Epithelial cell of esophagus (primary cell): ENCODE data around the gene FOXRED2.

ENCODE experiments used
- DNase-seq: peaks from one replicate; pipeline ENCODE4 v3.0.0; 2010; ENCODE audit warnings: low read depth
- H3K4me3 ChIP-seq: 2 replicates; pipeline ENCODE4 v1.5.1; 2011; ENCODE audit warnings: mild to moderate bottlenecking, low read length, control low read depth
- TF ChIP-seq, protein P1 (sequence below): IDR thresholded peaks from 2 replicates; pipeline ENCODE4 v1.5.1; 2011; ENCODE audit warnings: low read depth, mild to moderate bottlenecking, low read length, control low read depth, inconsistent platforms; ENCODE audit not compliant: insufficient read depth; ENCODE audit errors: missing control alignments

FOXRED2 gene

DNA sequence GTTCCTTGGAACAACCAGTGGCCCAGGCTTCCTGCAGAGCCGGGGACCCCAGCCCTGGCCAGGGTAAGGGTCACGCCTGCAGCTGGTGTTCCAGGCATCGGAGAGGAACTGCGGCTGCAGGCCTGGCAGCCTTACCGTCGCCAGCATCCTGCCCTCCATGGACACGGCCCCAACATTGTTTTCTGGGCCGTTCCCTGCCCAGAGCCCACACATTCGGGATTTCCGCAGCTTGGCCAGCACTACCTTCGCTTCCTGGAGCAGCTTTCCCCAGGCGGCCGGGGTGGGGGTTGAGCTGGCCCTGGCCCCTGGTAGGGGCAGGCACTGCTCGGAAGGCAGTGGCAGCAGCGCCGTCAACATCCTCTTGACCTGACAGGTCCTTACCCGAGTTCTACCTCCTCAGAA, 43.1 kb downstream of the FOXRED2 start:
- TF ChIP-seq, protein P1, sequence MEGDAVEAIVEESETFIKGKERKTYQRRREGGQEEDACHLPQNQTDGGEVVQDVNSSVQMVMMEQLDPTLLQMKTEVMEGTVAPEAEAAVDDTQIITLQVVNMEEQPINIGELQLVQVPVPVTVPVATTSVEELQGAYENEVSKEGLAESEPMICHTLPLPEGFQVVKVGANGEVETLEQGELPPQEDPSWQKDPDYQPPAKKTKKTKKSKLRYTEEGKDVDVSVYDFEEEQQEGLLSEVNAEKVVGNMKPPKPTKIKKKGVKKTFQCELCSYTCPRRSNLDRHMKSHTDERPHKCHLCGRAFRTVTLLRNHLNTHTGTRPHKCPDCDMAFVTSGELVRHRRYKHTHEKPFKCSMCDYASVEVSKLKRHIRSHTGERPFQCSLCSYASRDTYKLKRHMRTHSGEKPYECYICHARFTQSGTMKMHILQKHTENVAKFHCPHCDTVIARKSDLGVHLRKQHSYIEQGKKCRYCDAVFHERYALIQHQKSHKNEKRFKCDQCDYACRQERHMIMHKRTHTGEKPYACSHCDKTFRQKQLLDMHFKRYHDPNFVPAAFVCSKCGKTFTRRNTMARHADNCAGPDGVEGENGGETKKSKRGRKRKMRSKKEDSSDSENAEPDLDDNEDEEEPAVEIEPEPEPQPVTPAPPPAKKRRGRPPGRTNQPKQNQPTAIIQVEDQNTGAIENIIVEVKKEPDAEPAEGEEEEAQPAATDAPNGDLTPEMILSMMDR: no peak
- H3K4me3 ChIP-seq: no peak overlapping the region
- no peak for DNase-seq

DNA sequence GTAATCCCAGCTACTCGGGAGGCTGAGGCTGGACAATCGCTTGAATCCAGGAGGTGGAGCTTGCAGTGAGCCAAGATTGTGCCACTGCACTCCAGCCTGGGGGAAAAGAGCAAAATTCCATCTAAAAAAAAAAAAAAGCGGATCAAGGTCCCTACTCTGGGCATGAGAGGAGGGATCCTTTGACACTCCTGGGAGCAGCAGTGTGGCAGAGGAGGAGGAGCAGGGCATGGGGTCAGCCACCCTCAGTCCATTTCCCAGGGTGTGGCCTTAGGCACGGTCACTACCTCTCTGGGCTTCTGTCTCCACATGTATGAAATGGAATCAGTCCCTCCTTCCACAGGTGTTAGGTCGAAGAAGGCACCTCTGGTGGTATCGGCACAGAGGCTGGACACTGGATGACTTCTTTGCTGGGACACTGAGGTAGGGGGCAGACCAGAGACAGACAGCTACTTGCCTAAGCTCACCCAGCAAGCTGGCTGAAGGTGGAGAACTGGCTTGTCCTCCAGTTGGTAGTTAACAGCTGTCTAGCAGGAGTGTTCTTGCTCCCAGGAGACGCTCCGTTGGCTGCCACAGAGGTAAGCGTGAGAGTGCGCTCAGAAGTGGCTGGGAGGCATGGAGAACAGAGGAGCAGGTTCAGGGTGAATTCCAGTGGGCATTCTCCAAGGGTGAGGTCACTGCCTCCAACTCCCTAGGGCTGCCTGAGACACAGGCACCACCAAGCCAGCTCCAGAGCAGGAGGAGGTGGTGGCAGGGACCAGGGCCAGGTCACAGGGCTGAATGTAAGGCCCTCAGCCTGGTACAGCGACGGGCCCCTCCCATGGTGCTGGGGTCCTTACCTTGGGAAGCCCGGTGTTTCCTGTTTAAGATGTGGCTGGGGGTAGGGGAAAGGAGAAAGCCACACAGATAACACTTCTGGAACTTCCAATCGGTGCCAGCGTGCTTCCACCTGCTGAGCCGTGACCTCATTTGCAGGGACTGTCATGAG, 44.9 kb downstream of the FOXRED2 start:
- TF ChIP-seq, protein P1: no peak
- DNase-seq: peak; percentile 98

DNA sequence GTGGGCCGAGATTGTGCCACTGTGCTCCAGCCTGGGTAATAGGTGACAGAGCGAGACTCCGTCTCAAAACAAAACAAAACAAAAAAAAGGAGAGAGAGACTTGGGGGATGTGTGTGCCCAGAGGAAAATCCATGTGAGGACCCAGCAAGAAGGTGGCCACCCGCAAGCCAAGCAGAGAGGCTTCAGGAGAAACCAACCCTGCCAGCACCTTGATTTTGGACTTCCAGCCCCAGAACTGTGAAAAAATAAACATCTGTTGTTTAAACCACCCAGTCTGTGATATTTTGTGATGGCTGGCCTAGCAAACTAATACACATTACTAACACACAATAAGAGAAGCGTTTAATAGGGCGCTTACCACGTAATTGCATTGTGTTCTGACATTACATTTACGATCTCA, 46.6 kb downstream of the FOXRED2 start:
- TF ChIP-seq, protein P1: no peak
- no peak for DNase-seq
- H3K4me3 ChIP-seq: no peak overlapping the region

More for the DNA sequence above, 44.9 kb downstream of the FOXRED2 start:
- no peak overlapping the region for H3K4me3 ChIP-seq

DNA sequence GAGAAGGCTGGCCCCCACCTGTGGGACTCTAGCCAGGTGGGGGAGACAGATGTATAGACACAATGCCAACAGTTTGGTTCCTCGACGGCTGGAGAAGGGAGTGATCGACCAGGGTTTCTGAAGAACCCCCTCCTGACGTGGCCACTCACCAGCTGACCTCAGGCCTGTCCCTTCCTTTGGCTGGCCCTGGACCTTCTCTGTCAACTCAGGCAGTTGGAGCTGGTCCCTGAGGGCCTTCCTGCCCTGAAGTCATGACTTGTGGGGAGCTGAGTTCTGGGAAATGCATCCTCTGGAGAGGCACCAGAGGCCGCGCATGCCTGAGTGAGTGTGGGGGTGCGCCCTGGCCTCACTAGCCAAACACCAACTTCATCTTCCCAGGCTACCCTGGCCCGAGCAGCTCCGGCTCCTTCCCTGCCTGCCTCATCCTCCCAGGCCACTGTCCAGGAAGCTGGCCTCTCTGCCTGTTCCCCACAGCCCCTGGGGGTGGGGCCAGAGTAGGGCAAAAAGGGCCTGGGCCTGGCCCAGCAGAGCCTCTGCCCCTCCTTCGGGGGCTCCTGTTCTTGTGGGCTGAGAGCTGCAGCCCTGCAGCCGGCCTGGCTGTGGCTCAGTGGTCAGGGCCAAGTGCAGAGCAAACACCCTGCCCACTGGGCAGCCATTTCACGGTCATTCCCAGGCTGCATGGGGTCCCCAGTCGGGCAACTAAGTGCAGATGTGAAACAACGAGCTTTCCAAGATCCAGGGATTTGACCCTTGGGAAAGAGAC, 49.0 kb downstream of the FOXRED2 start:
- DNase-seq: no peak
- H3K4me3 ChIP-seq: no peak overlapping the region
- TF ChIP-seq, protein P1: no peak

DNA sequence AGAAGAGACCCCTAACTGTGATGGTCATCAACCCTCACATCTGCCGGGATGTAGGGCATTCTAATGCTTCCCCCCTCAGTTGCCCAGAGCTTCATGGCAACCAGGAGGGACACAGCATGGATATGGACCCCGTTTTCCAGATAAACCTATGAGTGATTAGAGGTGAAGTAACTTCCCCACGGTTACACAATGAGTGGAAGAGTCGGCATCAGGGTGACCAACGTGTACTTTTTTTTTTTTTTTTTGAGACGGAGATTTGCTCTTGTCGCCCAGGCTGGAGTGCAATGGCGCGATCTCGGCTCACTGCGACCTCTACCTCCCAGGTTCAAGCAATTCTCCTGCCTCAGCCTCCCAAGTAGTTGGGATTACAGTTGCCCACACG, 50.4 kb downstream of the FOXRED2 start:
- DNase-seq: no peak
- no peak overlapping the region for H3K4me3 ChIP-seq
- TF ChIP-seq, protein P1: no peak

DNA sequence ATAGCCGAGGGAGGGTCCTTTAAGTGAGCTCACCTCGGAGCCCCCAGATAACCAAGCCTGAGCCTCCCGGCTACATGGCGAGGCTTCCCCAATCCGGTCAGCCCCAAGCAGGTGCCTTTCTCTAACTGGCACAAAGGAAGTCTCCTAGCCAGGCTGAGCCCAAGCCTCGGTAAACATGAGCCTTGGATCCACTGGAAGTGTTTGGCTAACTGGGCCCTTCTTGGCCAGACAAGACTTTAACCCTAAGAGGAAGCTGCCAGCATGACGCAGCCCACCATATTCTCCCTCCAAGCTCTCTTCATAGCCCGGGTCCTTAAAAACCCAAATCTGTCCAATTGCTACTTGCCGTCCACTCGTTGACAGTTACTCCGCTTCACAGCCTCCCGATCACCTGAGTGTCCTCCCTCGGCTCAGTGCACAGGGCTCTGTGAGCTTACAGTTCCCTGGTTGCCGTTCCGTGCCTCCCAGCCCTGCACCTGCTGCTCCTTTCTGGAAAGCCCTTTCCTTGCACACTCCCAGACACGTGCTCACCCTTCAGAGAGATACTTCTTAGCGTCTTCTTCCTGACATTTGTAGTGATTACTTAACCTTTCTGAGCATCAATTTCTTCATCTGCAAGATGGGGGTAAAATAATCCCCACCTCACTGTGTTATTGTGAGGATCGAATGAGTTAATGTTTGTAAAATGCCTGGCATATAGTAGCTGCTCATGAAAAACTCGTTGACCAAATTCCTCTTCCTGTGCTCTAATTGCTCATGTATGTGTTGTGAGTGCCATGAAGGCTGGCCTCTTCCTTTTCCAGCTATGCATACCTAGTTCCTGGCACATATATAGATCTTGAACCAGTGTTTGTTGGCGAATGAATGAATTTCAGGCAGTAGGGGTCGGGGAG, 51.0 kb downstream of the FOXRED2 start:
- no peak for DNase-seq
- TF ChIP-seq, protein P1: no peak
- peak overlapping the region; percentile 48 for H3K4me3 ChIP-seq
